ENCODE measurements around the gene HAUS6.

- TF ChIP-seq POLR2A (IDR thresholded peaks at IDR 0.05; ENCODE audit: low read depth, low read length), result no peak
- no peak for TF ChIP-seq POLR2AphosphoS5 (IDR thresholded peaks at IDR 0.05; ENCODE audit: low read depth, low read length)
Observed at GRCh38 chr9:19119801-19120440, 17.2 kb upstream of the HAUS6 start.

All from GM12891 (cell line).